ENCODE data around the gene PPT1.

DNA sequence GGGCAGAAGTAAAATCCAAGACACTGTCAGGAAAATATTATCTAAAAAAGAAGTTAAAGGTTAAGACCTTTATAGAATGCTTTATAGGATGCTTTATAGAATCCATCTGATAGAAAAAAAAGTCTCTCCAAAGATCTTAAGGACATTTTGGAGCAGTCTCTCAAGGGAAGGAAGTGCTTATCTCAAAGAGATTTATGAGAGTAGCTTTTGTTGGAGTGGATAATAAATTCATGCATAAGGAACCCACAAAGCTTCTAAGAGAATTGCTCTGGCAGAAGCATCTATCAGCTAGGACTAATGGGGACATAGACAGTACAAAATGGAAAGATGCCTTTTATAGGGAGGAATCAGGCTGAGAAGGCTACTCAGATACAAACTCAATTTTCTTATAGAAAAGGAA, 69.4 kb downstream of the PPT1 start:
- TF ChIP-seq, protein P1, sequence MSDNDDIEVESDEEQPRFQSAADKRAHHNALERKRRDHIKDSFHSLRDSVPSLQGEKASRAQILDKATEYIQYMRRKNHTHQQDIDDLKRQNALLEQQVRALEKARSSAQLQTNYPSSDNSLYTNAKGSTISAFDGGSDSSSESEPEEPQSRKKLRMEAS (CRISPR knock-in tag; IDR thresholded peaks at IDR 0.05) = no peak
- TF ChIP-seq ZNF232 (CRISPR knock-in tag; IDR thresholded peaks at IDR 0.05) = no peak
- TF ChIP-seq, protein P2, sequence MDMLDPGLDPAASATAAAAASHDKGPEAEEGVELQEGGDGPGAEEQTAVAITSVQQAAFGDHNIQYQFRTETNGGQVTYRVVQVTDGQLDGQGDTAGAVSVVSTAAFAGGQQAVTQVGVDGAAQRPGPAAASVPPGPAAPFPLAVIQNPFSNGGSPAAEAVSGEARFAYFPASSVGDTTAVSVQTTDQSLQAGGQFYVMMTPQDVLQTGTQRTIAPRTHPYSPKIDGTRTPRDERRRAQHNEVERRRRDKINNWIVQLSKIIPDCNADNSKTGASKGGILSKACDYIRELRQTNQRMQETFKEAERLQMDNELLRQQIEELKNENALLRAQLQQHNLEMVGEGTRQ (CRISPR knock-in tag; IDR thresholded peaks at IDR 0.05) = no peak
- TF ChIP-seq, protein P3, sequence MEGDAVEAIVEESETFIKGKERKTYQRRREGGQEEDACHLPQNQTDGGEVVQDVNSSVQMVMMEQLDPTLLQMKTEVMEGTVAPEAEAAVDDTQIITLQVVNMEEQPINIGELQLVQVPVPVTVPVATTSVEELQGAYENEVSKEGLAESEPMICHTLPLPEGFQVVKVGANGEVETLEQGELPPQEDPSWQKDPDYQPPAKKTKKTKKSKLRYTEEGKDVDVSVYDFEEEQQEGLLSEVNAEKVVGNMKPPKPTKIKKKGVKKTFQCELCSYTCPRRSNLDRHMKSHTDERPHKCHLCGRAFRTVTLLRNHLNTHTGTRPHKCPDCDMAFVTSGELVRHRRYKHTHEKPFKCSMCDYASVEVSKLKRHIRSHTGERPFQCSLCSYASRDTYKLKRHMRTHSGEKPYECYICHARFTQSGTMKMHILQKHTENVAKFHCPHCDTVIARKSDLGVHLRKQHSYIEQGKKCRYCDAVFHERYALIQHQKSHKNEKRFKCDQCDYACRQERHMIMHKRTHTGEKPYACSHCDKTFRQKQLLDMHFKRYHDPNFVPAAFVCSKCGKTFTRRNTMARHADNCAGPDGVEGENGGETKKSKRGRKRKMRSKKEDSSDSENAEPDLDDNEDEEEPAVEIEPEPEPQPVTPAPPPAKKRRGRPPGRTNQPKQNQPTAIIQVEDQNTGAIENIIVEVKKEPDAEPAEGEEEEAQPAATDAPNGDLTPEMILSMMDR (IDR thresholded peaks at IDR 0.05) = no peak
- no peak for TF ChIP-seq CREB1 (CRISPR knock-in tag; IDR thresholded peaks at IDR 0.05)
- TF ChIP-seq ELF4 (CRISPR knock-in tag; IDR thresholded peaks at IDR 0.05; ENCODE audit: low read depth) = no peak
